ENCODE measurements around the gene PRPH. TPM values are rescaled to one million over a fixed set of nuclear protein-coding genes. Genes with fewer than 3 reads are reported as not detected.
"Not testable (repeated sequence)": the region's sequence is repeated elsewhere in the genome, so short reads cannot be mapped to it uniquely, and the experiment has no call there.

Gene PRPH
- total and polyA plus RNA-seq, 3 experiments from 2014 or later = not detected

GRCh38 chr12:49282302-49282701, 12.6 kb upstream of the PRPH start:
- Histone ChIP-seq H3K27ac (ENCODE audit: low read depth, low read length) (no peak overlapping the region), H3K4me1 (ENCODE audit: insufficient read depth, low read length) (no peaks in the 10 kb centered on the region), H3K9me3 (ENCODE audit: low read length) (no peaks in the 10 kb centered on the region), H3K4me3 (ENCODE audit: low read length) (no peak overlapping the region), H3K27me3 (ENCODE audit: insufficient read depth, low read length, poor library complexity, severe bottlenecking) (no peaks in the 10 kb centered on the region), H3K36me3 (ENCODE audit: insufficient read depth, low read length) (no peaks in the 10 kb centered on the region)
- H3K27me3 Mint-ChIP-seq = peaks cover 12 to 30% of the 10 kb centered on the region in 2 donors
- no peak overlapping the region for H3K27ac Mint-ChIP-seq
- no peaks in the 10 kb centered on the region for H3K36me3 Mint-ChIP-seq
- H3K4me1 Mint-ChIP-seq = no peaks in the 10 kb centered on the region
- ChIA-PET CTCF (interaction anchor here (0.9 to 1.4 kb wide), 2 partner anchors 55 to 65 kb away, joined by 3 to 4 read pairs; partner anchors contain the start of gene C1QL4), POLR2A (no interaction called here)
- no peaks in the 10 kb centered on the region for H3K9me3 Mint-ChIP-seq
- no peak for DNase-seq
- H3K4me3 Mint-ChIP-seq = no peak overlapping the region

DNA sequence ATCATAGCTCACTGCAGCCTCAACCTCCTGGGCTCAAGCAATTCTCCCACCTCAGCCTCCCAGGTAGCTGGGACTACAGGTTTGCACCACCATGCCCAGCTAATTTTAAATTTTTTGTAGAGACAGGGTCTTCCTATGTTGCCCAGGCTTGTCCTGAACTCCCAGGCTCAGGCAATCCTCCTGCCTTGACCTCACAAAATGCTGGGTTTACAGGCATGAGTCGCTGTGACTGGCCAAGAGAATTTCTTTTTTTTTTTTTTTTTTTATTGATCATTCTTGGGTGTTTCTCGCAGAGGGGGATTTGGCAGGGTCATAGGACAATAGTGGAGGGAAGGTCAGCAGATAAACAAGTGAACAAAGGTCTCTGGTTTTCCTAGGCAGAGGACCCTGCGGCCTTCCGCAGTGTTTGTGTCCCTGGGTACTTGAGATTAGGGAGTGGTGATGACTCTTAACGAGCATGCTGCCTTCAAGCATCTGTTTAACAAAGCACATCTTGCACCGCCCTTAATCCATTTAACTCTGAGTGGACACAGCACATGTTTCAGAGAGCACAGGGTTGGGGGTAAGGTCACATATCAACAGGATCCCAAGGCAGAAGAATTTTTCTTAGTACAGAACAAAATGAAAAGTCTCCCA, 12.1 kb upstream of the PRPH start:
- H3K9me3 ChIP-seq (ENCODE audit: low read length); H3K9me3 Mint-ChIP-seq; H3K27ac Mint-ChIP-seq; H3K4me1 ChIP-seq (ENCODE audit: insufficient read depth, low read length); H3K4me1 Mint-ChIP-seq; H3K36me3 Mint-ChIP-seq; H3K4me3 Mint-ChIP-seq; DNase-seq; H3K4me3 ChIP-seq (ENCODE audit: low read length); POLR2A ChIA-PET; H3K27ac ChIP-seq (ENCODE audit: low read depth, low read length); H3K36me3 ChIP-seq (ENCODE audit: insufficient read depth, low read length); H3K27me3 ChIP-seq (ENCODE audit: insufficient read depth, low read length, poor library complexity, severe bottlenecking): not testable (repeated sequence)
- peaks cover 13 to 35% of the 10 kb centered on the region in 2 donors for H3K27me3 Mint-ChIP-seq
- CTCF ChIA-PET = interaction anchor here (0.9 to 1.4 kb wide), 2 partner anchors 54 to 65 kb away, joined by 3 to 4 read pairs; partner anchors contain the start of gene C1QL4

DNA sequence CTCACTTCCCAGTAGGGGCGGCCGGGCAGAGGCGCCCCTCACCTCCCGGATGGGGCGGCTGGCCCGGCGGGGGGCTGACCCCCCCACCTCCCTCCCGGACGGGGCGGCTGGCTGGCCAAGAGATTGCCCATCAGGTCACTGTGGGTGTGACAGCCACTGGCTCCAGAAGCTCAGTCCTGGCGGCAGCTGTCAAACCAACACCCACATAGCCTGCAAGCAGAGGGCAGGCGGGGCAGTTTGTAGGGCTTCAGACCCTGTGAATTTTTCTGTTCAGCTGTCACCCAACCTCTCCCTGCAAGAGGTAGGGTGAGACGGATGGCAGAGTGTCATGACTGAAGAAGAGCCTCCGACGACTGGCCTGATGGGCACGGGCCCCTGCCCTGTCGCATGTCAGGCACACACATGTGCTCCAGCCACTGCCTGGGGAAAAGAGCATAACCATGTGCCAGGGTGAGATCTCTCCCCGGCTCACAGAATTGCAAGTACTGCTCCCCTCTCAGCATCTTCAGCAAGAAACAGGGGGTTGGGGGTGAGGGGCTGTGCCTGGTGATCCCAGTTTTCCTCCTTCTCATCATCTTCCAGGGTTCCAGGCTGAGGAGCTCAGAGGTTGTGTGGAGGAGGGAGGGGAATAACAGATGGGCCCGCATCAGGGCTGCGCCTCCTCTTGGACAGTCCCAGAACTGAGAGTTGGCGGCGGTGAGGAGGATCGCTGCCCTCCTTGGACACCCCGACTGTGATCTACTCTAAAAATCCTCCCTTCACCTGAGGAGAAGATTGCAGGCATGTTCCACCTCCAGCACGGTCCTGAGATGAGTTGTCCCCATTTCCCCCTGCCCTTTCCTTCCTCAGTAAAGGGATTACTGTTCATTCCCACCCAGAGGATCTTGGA, 11.2 kb upstream of the PRPH start:
- Histone ChIP-seq H3K27ac (ENCODE audit: low read depth, low read length) (no peak overlapping the region), H3K36me3 (ENCODE audit: insufficient read depth, low read length) (no peaks in the 10 kb centered on the region), H3K4me3 (ENCODE audit: low read length) (no peak overlapping the region), H3K9me3 (ENCODE audit: low read length) (no peaks in the 10 kb centered on the region), H3K4me1 (ENCODE audit: insufficient read depth, low read length) (no peaks in the 10 kb centered on the region), H3K27me3 (ENCODE audit: insufficient read depth, low read length, poor library complexity, severe bottlenecking) (peaks cover 4% of the 10 kb centered on the region)
- no peak for DNase-seq
- Mint-ChIP-seq H3K27me3 (peaks cover 18 to 42% of the 10 kb centered on the region in 2 donors), H3K4me1 (no peaks in the 10 kb centered on the region), H3K9me3 (no peaks in the 10 kb centered on the region), H3K36me3 (no peaks in the 10 kb centered on the region), H3K27ac (no peak overlapping the region), H3K4me3 (no peak overlapping the region)
- POLR2A ChIA-PET = interaction anchor here (0.6 kb wide), 1 partner anchor 29 kb away, joined by 4 read pairs; no protein-coding TSS in a partner anchor
- CTCF ChIA-PET = interaction anchor here (1.1 to 12.3 kb wide), 4 partner anchors 11 to 64 kb away, joined by 3 to 109 read pairs (median 5); partner anchors contain the start of gene PRPH

DNA sequence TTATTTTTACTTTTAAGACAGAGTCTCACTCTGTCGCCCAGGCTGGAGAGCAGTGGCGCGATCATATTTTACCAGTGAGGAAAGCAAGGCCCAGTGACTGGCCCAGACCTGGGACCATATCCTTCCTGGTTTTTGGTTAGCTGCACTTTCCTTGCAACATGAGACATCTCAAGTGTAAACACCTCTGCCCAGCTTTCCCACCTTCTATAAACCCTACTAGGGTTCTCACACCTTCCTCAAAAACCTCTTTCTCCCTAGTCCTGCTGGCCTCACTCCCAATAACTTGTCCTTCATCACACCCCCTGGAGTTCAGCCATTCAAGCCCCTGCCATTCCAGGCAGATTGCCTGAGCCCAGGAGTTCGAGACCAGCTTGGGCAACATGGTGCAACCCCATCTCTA, 10.3 kb upstream of the PRPH start:
- ChIA-PET CTCF (interaction anchor here (1.0 to 12.3 kb wide), 5 partner anchors 10 to 63 kb away, joined by 3 to 109 read pairs (median 3); partner anchors contain the start of gene PRPH), POLR2A (interaction anchor here (0.6 kb wide), 1 partner anchor 28 kb away, joined by 4 read pairs; no protein-coding TSS in a partner anchor)
- Histone ChIP-seq H3K27ac (ENCODE audit: low read depth, low read length) (no peak overlapping the region), H3K27me3 (ENCODE audit: insufficient read depth, low read length, poor library complexity, severe bottlenecking) (peaks cover 7% of the 10 kb centered on the region), H3K4me1 (ENCODE audit: insufficient read depth, low read length) (no peaks in the 10 kb centered on the region), H3K9me3 (ENCODE audit: low read length) (no peaks in the 10 kb centered on the region), H3K36me3 (ENCODE audit: insufficient read depth, low read length) (no peaks in the 10 kb centered on the region), H3K4me3 (ENCODE audit: low read length) (no peak overlapping the region)
- H3K36me3 Mint-ChIP-seq = no peaks in the 10 kb centered on the region
- no peaks in the 10 kb centered on the region for H3K4me1 Mint-ChIP-seq
- DNase-seq = no peak
- no peak overlapping the region for H3K27ac Mint-ChIP-seq
- H3K4me3 Mint-ChIP-seq = no peak overlapping the region
- no peaks in the 10 kb centered on the region for H3K9me3 Mint-ChIP-seq
- peaks cover 18 to 41% of the 10 kb centered on the region in 2 donors for H3K27me3 Mint-ChIP-seq

DNA sequence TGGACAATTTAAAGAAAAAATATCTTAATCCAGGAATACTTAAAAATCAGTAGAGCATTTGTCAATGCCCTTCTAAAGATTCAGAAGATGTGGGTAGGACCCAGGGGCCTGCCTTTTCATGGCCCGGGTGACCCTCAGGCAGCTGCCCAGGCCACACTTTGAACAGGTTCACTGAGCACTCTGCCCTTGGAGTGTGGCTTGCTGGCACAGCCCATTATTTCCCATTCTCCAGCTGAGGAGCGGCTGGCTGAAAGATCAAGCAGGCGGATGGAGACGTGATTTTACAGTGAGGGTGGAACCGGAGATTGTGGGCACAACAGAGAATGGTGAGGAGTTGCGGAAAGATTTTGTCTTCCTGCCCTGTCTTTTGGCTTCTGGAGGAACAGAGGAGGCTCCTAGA, 7.1 kb upstream of the PRPH start:
- no peak overlapping the region for H3K27ac ChIP-seq (ENCODE audit: low read depth, low read length)
- Mint-ChIP-seq H3K27me3 (peaks cover 16 to 48% of the 10 kb centered on the region in 2 donors), H3K27ac (peak overlapping the region in 1 of 8 donors; percentile 2), H3K36me3 (no peaks in the 10 kb centered on the region), H3K9me3 (no peaks in the 10 kb centered on the region), H3K4me3 (no peak overlapping the region), H3K4me1 (no peaks in the 10 kb centered on the region)
- H3K9me3 ChIP-seq (ENCODE audit: low read length) = no peaks in the 10 kb centered on the region
- ChIA-PET POLR2A (no interaction called here), CTCF (interaction anchor here (1.0 to 12.3 kb wide), 5 partner anchors 9 to 227 kb away, joined by 3 to 109 read pairs (median 10); partner anchors contain the start of gene DNAJC22)
- peak in 1 of 5 donors; percentile 23 for DNase-seq
- H3K4me1 ChIP-seq (ENCODE audit: insufficient read depth, low read length) = no peaks in the 10 kb centered on the region
- H3K27me3 ChIP-seq (ENCODE audit: insufficient read depth, low read length, poor library complexity, severe bottlenecking) = peaks cover 7% of the 10 kb centered on the region
- no peak overlapping the region for H3K4me3 ChIP-seq (ENCODE audit: low read length)
- no peaks in the 10 kb centered on the region for H3K36me3 ChIP-seq (ENCODE audit: insufficient read depth, low read length)

GRCh38 chr12:49288412-49288853, 6.5 kb upstream of the PRPH start:
- Mint-ChIP-seq H3K36me3 (no peaks in the 10 kb centered on the region), H3K9me3 (no peaks in the 10 kb centered on the region), H3K27me3 (peaks cover 16 to 48% of the 10 kb centered on the region in 2 donors), H3K4me1 (no peaks in the 10 kb centered on the region), H3K4me3 (no peak overlapping the region), H3K27ac (no peak overlapping the region)
- no peaks in the 10 kb centered on the region for H3K9me3 ChIP-seq (ENCODE audit: low read length)
- DNase-seq = peak; percentile 51 to 75 (median 67)
- no peaks in the 10 kb centered on the region for H3K4me1 ChIP-seq (ENCODE audit: insufficient read depth, low read length)
- no peaks in the 10 kb centered on the region for H3K36me3 ChIP-seq (ENCODE audit: insufficient read depth, low read length)
- no peak overlapping the region for H3K27ac ChIP-seq (ENCODE audit: low read depth, low read length)
- POLR2A ChIA-PET = no interaction called here
- peaks cover 7% of the 10 kb centered on the region for H3K27me3 ChIP-seq (ENCODE audit: insufficient read depth, low read length, poor library complexity, severe bottlenecking)
- H3K4me3 ChIP-seq (ENCODE audit: low read length) = no peak overlapping the region
- CTCF ChIA-PET = interaction anchor here (0.7 to 12.3 kb wide), 18 partner anchors 10 to 265 kb away, joined by 3 to 109 read pairs (median 7); partner anchors contain the start of genes C1QL4, DNAJC22 and TROAP

DNA sequence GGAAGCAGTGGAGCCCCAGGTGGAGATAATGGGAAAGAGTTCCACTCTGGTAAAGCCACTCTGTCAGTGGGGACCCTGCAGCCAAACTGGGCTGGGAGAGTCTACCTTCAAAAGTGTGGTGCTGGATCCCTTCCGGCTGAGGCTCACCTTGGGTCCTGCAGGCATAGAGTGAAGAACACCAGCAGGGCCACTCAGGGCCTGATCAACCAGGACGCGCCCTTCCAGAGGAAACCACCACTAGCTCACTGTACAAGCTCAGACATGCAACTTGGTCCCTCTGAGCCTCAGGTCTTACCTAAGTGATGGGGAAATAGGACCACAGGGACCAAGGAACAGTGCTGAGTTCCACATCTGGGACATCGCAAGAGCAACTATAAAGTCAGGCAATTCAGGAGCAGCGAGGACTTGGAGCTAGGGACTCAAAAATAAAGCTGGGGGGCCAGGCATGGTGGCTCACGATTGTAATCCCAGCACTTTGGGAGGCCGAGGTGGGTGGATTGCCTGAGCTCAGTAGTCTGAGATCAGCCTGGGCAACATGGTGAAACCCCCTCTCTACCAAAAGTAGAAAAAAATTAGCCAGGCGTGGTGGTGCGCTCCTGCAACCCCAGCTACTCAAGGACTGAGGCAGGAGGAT, 5.9 kb upstream of the PRPH start:
- H3K36me3 ChIP-seq (ENCODE audit: insufficient read depth, low read length) = no peaks in the 10 kb centered on the region
- peaks cover 8% of the 10 kb centered on the region for H3K27me3 ChIP-seq (ENCODE audit: insufficient read depth, low read length, poor library complexity, severe bottlenecking)
- ChIA-PET CTCF (interaction anchor here (0.7 to 12.3 kb wide), 20 partner anchors 10 to 265 kb away, joined by 3 to 109 read pairs (median 6); partner anchors contain the start of genes C1QL4, DNAJC22 and TROAP), POLR2A (interaction anchor here (1.0 to 1.4 kb wide), 2 partner anchors 23 to 58 kb away, joined by 3 read pairs; partner anchors contain the start of gene DNAJC22)
- H3K4me1 ChIP-seq (ENCODE audit: insufficient read depth, low read length) = no peaks in the 10 kb centered on the region
- no peak for DNase-seq
- H3K27ac ChIP-seq (ENCODE audit: low read depth, low read length) = no peak overlapping the region
- H3K36me3 Mint-ChIP-seq = no peaks in the 10 kb centered on the region
- no peak overlapping the region for H3K4me3 Mint-ChIP-seq
- no peaks in the 10 kb centered on the region for H3K9me3 Mint-ChIP-seq
- H3K27ac Mint-ChIP-seq = no peak overlapping the region
- no peak overlapping the region for H3K4me3 ChIP-seq (ENCODE audit: low read length)
- H3K9me3 ChIP-seq (ENCODE audit: low read length) = no peaks in the 10 kb centered on the region
- peaks cover 16 to 47% of the 10 kb centered on the region in 2 donors for H3K27me3 Mint-ChIP-seq
- no peaks in the 10 kb centered on the region for H3K4me1 Mint-ChIP-seq

All from CD8-positive, alpha-beta memory T cell (primary cell).